Measurements from ENCODE around the gene WHAMM. TPM values are rescaled to one million over a fixed set of nuclear protein-coding genes. Genes with fewer than 3 reads are reported as not detected.
"Not testable (repeated sequence)": the region's sequence is repeated elsewhere in the genome, so short reads cannot be mapped to it uniquely, and the experiment has no call there.

The WHAMM gene, protein sequence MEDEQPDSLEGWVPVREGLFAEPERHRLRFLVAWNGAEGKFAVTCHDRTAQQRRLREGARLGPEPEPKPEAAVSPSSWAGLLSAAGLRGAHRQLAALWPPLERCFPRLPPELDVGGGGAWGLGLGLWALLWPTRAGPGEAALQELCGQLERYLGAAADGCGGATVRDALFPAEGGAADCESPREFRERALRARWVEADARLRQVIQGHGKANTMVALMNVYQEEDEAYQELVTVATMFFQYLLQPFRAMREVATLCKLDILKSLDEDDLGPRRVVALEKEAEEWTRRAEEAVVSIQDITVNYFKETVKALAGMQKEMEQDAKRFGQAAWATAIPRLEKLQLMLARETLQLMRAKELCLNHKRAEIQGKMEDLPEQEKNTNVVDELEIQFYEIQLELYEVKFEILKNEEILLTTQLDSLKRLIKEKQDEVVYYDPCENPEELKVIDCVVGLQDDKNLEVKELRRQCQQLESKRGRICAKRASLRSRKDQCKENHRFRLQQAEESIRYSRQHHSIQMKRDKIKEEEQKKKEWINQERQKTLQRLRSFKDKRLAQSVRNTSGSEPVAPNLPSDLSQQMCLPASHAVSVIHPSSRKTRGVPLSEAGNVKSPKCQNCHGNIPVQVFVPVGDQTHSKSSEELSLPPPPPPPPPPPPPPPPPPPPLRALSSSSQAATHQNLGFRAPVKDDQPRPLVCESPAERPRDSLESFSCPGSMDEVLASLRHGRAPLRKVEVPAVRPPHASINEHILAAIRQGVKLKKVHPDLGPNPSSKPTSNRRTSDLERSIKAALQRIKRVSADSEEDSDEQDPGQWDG
- total RNA-seq (2014; rRNA removed; shearing (Covaris generic)) = 1.0 and 1.9 TPM in 2 replicates

DNA sequence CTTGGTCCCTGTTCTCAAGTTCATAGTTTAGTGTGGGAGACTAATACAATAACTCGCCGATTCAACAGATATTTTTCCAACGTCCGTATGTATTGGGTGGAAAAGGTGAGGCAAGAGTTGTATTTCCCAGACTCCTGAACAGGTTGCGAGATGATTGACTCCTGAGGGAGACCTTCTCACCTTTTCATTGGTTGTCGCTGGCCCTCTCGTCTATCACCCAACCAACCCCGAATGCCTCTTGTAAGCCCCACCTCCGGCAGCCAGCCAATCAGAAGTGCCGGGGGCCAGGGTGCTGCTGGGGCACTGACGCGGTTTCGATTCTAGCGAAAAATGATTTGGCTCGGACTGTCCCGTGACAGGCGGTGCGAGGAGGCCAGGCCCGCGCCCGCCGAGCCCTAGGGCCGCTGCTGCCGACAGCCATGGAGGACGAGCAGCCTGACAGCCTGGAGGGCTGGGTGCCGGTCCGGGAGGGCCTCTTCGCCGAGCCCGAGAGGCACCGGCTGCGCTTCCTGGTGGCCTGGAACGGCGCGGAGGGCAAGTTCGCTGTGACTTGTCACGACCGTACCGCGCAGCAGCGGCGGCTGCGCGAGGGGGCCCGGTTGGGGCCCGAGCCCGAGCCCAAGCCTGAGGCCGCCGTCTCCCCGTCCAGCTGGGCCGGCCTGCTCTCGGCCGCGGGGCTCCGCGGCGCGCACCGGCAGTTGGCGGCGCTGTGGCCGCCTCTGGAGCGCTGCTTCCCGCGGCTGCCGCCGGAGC, at the start of gene WHAMM:
Gene WHAMM (plus strand): TSS at position 321 of the 753 bp plus-strand sequence. CDS start 99 bp downstream, at position 420.
- Histone ChIP-seq H3K4me3 (ENCODE audit: insufficient read depth, low read depth, low read length) (peak within 1 kb of the TSS; percentile 90), H3K27me3 (ENCODE audit: control insufficient read depth, insufficient read depth, low read length) (no peaks in the 10 kb centered on the region), H3K36me3 (replicated peaks; ENCODE audit: control insufficient read depth, insufficient read depth, low read length) (no peaks in the 10 kb centered on the region; the same call in 1 of the 2 replicates)
- DNase-seq = peak; percentile 96

- Histone ChIP-seq H3K4me3 (ENCODE audit: insufficient read depth, low read depth, low read length) (no peak overlapping the region), H3K27me3 (ENCODE audit: control insufficient read depth, insufficient read depth, low read length) (no peaks in the 10 kb centered on the region), H3K36me3 (replicated peaks; ENCODE audit: control insufficient read depth, insufficient read depth, low read length) (no peaks in the 10 kb centered on the region; the same call in 1 of the 2 replicates)
- no peak for DNase-seq
These were observed 45.9 kb upstream of the WHAMM start for GRCh38 chr15:82763361-82764116.

DNA sequence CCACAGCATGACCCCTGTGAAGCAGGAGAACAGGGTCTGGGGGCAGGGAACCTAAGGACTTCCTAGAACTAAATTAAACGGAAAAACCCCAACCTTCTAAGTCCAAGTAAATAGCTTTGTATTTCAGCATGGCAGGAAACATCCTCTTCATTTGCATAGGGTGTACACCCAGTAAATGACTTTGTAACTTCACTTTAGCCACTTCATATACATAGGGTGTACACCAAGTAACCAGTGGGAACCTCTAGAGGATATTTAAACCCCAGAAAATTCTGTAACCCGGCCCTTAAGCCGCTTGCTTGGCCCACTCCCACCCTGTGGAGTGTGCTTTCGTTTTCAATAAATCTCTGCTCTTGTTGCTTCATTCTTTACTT, 45.3 kb upstream of the WHAMM start:
- Histone ChIP-seq H3K27me3 (ENCODE audit: control insufficient read depth, insufficient read depth, low read length) (no peaks in the 10 kb centered on the region), H3K4me3 (ENCODE audit: insufficient read depth, low read depth, low read length) (no peak overlapping the region), H3K36me3 (replicated peaks; ENCODE audit: control insufficient read depth, insufficient read depth, low read length) (no peaks in the 10 kb centered on the region)
- DNase-seq = no peak

GRCh38 chr15:82764740-82765139, 44.7 kb upstream of the WHAMM start:
- H3K36me3 ChIP-seq (replicated peaks; ENCODE audit: control insufficient read depth, insufficient read depth, low read length) = no peaks in the 10 kb centered on the region
- no peaks in the 10 kb centered on the region for H3K27me3 ChIP-seq (ENCODE audit: control insufficient read depth, insufficient read depth, low read length)
- no peak overlapping the region for H3K4me3 ChIP-seq (ENCODE audit: insufficient read depth, low read depth, low read length)
- DNase-seq = peak; percentile 26

DNA sequence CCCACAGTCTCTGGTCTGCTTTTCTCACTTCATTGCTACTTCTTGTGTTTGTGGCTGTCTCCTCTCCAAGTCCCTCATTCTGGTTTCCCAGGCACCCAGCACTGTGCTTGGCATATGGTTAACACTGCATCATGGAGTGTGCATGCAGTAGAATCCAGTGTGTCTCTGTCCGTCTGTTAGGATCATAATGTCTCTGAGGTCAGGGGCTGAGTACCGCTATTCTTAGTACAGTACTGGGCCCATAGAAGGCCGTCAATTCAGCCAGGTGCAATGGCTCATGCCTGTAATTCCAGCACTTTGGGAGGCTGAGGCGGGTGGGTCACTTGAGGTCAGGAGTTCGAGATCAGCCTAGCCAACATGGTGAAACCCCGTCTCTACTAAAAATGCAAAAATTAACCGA, 43.2 kb upstream of the WHAMM start:
- not testable (repeated sequence) for H3K27me3 ChIP-seq (ENCODE audit: control insufficient read depth, insufficient read depth, low read length); H3K4me3 ChIP-seq (ENCODE audit: insufficient read depth, low read depth, low read length); DNase-seq; H3K36me3 ChIP-seq (replicated peaks; ENCODE audit: control insufficient read depth, insufficient read depth, low read length)

DNA sequence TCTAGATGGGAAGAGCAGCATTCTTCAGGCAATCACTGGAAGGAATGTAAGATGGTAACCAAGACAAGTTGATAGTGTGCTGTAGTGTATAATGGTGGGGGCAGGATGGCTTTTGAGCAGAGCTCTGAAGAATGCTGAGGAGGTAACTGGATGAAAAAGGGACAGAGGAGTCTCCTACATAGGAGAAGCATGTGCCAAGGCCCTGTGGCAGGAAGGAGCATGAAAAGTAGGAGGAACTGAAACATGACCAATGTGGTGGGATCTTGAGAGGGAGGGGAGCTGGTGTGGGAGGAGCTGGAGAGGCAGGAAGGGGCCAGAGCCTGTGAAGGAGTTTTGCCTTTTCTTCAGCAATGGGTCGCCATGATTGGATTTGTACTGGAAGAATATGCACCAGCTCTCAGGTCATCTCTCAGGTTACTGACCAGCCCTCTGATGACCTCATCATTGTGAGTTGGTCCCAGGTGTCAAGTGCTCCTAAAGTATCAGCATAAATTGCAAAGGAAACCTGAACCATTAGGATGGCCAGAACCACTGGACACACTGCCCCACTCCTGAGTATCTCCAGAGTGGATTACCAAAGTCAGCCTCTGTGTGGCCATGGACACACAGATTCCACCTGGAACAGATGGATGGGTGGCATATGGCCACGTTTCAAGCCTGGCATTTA, 42.1 kb upstream of the WHAMM start:
- no peak for DNase-seq
- H3K27me3 ChIP-seq (ENCODE audit: control insufficient read depth, insufficient read depth, low read length) = no peaks in the 10 kb centered on the region
- H3K36me3 ChIP-seq (replicated peaks; ENCODE audit: control insufficient read depth, insufficient read depth, low read length) = no peaks in the 10 kb centered on the region
- H3K4me3 ChIP-seq (ENCODE audit: insufficient read depth, low read depth, low read length) = no peak overlapping the region

- Histone ChIP-seq H3K4me3 (ENCODE audit: insufficient read depth, low read depth, low read length) (no peak overlapping the region), H3K36me3 (replicated peaks; ENCODE audit: control insufficient read depth, insufficient read depth, low read length) (no peaks in the 10 kb centered on the region), H3K27me3 (ENCODE audit: control insufficient read depth, insufficient read depth, low read length) (no peaks in the 10 kb centered on the region)
- no peak for DNase-seq
These were observed 40.9 kb upstream of the WHAMM start for GRCh38 chr15:82768414-82769054.

- no peak for DNase-seq
- Histone ChIP-seq H3K36me3 (replicated peaks; ENCODE audit: control insufficient read depth, insufficient read depth, low read length) (no peaks in the 10 kb centered on the region), H3K4me3 (ENCODE audit: insufficient read depth, low read depth, low read length) (no peak overlapping the region), H3K27me3 (ENCODE audit: control insufficient read depth, insufficient read depth, low read length) (no peaks in the 10 kb centered on the region)
These were observed 37.4 kb upstream of the WHAMM start for GRCh38 chr15:82771789-82772607.

GRCh38 chr15:82774496-82774895, 34.9 kb upstream of the WHAMM start:
- no peak overlapping the region for H3K4me3 ChIP-seq (ENCODE audit: insufficient read depth, low read depth, low read length)
- no peaks in the 10 kb centered on the region for H3K27me3 ChIP-seq (ENCODE audit: control insufficient read depth, insufficient read depth, low read length)
- DNase-seq = no peak
- H3K36me3 ChIP-seq (replicated peaks; ENCODE audit: control insufficient read depth, insufficient read depth, low read length) = no peaks in the 10 kb centered on the region

DNA sequence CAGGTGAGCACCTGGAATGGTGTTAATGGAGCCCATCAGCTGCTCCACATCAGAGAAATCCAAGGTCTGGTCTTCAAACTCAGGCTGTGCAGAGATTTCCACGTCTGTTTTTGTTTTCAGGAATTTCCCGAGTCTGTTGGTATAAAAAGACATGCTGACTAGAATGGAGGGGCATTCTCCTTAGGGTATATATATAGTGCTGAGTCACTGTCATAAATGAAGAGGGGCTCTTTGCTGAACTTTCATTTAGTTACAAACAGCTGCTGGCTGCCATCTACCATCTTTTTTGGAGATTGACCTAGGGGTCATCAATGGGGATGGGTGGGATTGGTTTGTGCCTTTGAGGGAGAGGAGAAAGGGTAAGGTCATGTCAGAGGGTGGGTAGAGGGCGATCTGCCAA, 30.7 kb upstream of the WHAMM start:
- Histone ChIP-seq H3K36me3 (replicated peaks; ENCODE audit: control insufficient read depth, insufficient read depth, low read length) (no peaks in the 10 kb centered on the region), H3K4me3 (ENCODE audit: insufficient read depth, low read depth, low read length) (no peak overlapping the region), H3K27me3 (ENCODE audit: control insufficient read depth, insufficient read depth, low read length) (no peaks in the 10 kb centered on the region)
- no peak for DNase-seq

DNA sequence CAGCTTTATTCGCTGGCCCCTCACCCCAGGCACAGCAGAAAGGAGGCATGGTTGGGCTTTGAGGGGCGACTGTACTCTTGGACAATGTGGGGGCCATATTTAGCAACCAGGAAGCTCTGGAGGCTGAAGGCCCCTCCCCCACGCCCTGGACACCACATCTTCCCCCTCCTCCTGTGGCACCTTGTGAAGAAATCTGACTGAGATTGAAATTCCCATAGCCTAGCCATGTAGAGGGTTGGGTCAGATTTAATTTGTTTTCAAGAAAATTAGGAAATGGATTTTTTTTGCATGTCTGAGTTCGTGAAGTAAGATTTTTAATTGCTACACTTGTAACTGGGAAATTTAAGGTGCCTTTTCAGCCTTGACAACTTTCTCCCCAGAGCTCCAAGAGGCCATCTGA, 28.1 kb upstream of the WHAMM start:
- H3K36me3 ChIP-seq (replicated peaks; ENCODE audit: control insufficient read depth, insufficient read depth, low read length) = no peaks in the 10 kb centered on the region
- H3K4me3 ChIP-seq (ENCODE audit: insufficient read depth, low read depth, low read length) = no peak overlapping the region
- DNase-seq = no peak
- no peaks in the 10 kb centered on the region for H3K27me3 ChIP-seq (ENCODE audit: control insufficient read depth, insufficient read depth, low read length)

DNA sequence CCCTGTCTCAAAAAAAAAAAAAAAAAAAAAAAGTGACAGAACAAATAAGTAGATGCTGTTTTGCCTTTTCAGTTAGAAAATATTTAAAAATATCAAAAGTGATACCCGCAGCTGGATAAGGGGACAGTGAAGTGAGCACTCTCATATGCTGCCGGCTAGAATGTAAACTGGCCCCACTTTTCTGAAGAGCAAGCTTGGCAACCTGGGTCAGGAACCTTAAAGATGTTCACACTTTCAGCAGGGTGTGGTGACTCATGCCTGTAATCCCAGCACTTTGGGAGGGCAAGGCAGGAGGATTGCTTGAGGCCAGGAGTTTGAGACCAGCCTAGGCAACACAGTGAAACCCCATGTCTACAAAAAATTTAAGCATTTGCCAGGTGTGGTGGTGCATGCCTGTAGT, 20.9 kb upstream of the WHAMM start:
- no peak for DNase-seq
- Histone ChIP-seq H3K4me3 (ENCODE audit: insufficient read depth, low read depth, low read length) (no peak overlapping the region), H3K36me3 (replicated peaks; ENCODE audit: control insufficient read depth, insufficient read depth, low read length) (no peaks in the 10 kb centered on the region), H3K27me3 (ENCODE audit: control insufficient read depth, insufficient read depth, low read length) (no peaks in the 10 kb centered on the region)

DNA sequence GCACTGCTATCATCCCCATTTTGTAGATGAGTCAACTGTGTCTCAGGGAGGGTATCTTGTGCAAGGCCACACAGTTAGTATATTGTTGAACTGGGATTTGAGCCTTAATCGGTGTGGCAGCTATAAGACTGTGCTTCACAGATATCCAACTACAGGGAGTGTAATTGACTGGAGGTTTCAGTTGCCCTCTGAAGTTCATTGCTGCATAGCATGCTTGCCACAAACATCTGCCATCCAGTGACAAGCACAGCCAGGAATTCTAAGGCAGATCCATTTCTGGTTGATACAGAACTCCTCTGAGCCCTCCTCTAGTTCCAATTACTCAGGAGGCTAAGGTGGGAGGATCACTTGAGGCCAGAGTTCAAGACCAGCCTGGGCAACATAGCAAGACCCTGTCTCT, 19.9 kb upstream of the WHAMM start:
- Histone ChIP-seq H3K4me3 (ENCODE audit: insufficient read depth, low read depth, low read length) (no peak overlapping the region), H3K27me3 (ENCODE audit: control insufficient read depth, insufficient read depth, low read length) (no peaks in the 10 kb centered on the region), H3K36me3 (replicated peaks; ENCODE audit: control insufficient read depth, insufficient read depth, low read length) (no peaks in the 10 kb centered on the region)
- no peak for DNase-seq
